GM11168 (cell line): ENCODE measurements around the gene CFAP92.

Experiments used
- in situ Hi-C: fragments of 300-500 bp; cut with MboI; formaldehyde crosslinking; loops from one replicate; pipeline ENCODE4 v1.12.0; 2022; ENCODE audit warnings: low sequenced_read_pairs; ENCODE audit not compliant: unreplicated experiment

The CFAP92 gene

DNA sequence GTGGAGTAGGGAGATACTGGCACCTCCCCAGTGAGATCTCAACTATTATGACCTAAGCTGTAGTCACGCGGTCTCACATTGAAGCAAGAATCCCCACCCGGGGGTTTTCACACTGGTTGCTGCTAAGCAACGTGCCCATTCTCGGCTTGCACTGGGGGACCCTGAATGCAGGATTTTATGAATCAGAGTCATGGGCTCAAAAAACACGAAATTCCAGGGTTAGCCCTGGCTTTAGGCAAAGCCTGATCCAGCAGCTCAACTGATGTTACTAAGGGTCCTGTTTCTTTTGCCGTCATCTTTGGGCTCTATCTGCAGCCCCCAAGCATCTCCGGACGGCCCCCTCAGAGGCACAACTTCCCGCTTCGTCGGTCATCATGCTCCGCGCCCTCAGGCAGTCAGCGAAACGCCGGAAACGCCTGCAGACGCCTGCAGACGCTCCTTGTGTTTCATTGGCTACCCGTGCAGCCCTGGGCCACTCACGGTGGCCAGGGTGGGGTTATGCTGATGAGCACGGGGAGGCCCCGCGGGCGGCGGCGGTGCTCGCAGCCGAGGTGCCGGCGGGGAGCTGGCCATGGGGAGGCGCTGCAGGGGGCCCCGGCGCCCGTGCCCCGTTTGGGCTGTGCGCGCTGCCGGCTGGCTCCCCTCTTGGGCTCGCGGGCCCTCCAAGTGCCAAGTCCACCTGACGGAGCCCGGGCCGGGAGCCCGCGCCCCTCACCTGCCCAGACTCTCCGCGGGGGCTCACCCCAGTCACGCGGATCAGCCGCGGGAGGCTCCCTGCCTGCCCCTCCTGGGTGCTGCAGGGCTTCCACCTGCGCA is 33.1 kb upstream of the CFAP92 start:
- in situ Hi-C loops = no loop called here

DNA sequence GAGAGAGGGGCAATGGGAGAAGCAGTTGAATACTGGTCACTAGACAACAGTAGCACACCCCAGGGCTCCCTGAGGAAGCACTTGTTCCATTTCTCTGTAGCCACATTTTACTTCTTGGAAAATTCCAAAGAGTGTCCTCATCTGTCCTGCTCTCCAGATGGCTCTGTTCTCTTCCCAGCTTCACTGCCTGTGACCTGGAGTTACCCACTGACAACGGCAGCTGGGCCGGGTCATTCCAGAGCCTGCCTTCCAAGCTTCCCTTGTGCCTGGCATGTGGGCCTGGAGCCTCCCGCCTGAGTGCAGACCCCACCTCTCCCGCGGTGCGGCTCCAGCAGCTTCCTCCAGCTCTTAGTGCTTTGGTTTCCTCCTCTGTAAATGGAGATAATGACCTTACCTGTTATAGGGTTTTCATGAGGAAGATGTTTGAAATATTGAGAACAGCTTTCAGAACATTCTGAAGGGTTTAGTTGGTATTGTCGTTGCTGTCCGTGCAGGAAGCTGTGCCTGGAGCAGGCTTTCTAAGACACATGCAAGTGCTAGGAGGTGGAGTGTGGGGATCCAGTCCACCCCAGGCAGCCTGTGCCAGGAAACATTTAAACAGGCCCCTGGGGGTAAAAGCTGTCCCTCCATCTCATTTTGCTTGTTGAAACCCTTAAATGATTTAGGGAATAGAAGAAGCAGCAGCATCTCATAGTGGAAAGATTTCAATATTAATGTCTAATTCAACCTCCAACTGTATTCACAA is 32.0 kb upstream of the CFAP92 start:
- in situ Hi-C loops = no loop called here

- in situ Hi-C loops = no loop called here
Measured at GRCh38 chr3:129025108-129025507, 31.2 kb upstream of the CFAP92 start.

GRCh38 chr3:129023909-129024308 is 30.0 kb upstream of the CFAP92 start:
- in situ Hi-C loops = no loop called here

DNA sequence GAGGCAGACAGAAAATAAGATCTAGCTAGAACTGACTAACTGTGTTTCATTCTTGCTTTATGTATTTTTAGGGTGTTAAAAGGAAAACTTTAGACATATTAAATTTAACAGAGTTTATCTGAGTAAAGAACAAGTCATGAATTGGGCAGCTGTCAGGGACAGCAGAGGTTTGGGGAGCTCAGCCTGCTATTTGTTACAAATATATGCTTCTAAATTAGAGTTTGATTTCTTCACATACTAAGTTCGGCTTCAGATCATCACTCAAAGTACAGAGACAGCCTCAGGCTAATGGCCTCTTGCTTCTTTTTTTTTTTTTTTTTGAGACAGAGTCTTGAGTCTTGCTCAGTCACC is 29.1 kb upstream of the CFAP92 start:
- in situ Hi-C loops = no loop called here

GRCh38 chr3:129022114-129023007 is 28.5 kb upstream of the CFAP92 start:
- in situ Hi-C loops = no loop called here

DNA sequence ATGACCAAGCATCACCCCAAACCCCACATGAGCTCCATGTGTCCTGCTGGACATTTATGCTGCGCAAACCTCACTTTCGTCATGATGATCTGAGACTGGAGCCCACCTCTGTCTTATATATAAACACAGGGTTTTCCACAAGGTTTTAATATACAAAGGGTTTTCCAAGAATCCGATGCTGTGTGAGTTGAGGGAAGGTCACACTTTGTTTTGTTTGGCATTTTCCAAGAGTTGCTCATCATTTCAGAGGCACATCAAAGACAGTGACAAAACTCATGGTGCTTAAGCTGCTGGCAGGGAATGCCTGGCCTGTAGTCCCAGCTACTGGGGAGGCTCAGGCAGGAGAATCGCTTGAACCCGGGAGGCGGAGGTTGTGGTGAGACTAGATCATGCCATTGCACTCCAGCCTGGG is 27.3 kb upstream of the CFAP92 start:
- in situ Hi-C loops = no loop called here

- in situ Hi-C loops = no loop called here
Measured at GRCh38 chr3:129020691-129021090, 26.8 kb upstream of the CFAP92 start.

- in situ Hi-C loops = no loop called here
Measured at GRCh38 chr3:129019266-129019665, 25.4 kb upstream of the CFAP92 start.

DNA sequence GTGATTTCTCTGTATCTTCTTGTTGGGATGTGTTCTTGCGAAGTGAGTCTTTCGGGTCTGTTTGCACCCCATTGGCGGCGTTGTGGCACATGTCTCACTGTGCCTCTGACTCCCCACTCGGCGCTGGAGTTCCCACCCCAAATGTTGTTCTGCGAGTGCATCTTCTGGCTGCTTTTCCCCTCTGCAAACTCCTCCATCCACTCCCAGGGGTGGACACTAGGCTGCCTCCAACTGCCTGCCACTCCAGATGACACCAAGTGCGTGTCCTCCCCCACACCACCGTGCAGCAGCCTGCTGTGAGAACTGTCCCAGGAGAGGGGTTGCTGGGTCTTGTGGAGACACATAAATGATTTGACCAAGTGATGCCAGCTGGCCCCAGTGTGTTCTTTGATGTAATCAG is 24.9 kb upstream of the CFAP92 start:
- in situ Hi-C loops = no loop called here

- in situ Hi-C loops = no loop called here
Measured at GRCh38 chr3:129018271-129018670, 24.4 kb upstream of the CFAP92 start.

DNA sequence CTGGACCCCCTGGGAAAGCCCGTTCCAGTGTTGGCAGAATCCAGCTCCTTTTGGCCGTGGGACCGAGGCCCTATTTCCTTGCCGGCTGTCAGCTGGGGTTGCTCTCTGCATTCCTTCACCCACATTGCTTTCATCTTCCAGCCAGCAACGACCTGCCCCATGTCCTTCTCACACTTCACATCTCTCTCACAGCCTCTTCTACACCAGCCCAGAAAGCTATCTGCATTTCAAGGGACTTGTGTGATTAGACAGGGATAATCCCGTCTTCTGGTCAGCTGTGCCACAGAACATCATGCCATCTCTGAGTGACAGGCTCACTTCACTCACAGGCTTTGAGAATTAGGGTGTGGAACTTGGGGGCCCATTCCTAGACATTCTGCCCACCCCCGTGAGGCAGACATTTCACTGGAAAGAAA is 23.6 kb upstream of the CFAP92 start:
- in situ Hi-C loops = no loop called here

DNA sequence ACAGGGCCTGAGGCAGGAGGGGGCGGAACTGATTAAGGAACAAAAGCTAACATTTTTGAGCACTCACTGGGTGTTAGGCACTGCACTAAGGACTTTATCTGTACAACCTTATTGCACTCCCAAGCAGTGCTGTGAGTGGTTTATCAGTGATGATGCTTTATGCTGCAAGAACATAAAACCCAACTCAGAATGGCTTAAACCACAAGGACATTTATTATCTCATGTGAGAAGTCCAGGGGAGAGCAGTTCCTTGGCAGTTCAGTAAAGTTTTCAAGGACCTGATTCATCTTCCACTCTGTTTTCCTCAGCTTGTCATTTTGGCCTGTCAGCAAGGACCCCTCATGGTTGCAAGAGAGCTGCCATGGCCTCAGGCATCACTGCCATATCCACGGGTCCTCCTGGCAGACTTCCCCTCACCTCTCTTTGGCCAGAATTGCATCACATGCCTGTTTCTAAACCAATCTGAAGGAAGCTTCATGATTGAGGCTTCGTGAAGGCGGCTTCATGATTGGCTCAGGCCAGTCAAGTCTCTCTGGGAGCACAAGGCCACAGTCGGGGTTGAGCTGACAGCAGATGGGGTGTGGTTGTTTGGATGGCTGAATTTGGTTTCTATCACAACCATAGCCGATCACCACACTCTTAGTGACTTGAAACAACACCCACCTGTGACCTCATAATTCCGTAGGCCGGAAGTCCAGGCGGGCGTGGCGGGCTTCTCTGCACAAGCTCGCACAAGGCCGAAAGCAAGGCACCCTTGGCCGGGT is 23.0 kb upstream of the CFAP92 start:
- in situ Hi-C loops = no loop called here

GRCh38 chr3:129016356-129016719 is 22.5 kb upstream of the CFAP92 start:
- in situ Hi-C loops = no loop called here

- in situ Hi-C loops = no loop called here
Measured at GRCh38 chr3:129015388-129016105, 21.7 kb upstream of the CFAP92 start.

DNA sequence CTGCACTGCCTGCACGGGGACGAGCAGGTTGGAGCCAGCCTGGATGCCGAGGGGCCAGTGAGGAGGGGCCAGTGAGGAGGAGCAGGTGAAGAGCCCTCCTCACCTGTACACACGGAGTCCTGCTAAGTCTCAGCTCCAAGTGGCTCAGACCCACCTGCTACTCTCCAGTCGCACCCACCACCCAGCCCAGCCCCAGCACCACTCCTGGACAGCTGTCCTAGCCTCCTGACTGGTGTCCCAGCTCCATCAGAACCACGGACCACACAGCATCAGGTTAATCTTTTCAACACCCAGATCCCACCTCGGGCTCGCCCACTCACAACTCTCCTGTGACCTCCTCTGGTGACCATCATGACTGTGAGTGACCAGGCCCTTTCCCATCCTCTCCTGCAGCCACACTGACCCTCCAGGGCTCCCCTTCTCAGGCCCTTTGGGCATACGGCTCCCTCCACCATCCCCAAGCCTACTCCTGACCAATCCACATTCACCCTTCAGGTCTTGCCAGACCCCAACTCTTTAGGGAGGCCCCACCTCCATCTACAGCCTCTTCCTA is 21.0 kb upstream of the CFAP92 start:
- in situ Hi-C loops = no loop called here

- in situ Hi-C loops = no loop called here
Measured at GRCh38 chr3:129014148-129014547, 20.3 kb upstream of the CFAP92 start.

- in situ Hi-C loops = no loop called here
Measured at GRCh38 chr3:129013491-129013891, 19.6 kb upstream of the CFAP92 start.

GRCh38 chr3:129010310-129010956 is 16.6 kb upstream of the CFAP92 start:
- in situ Hi-C loops = no loop called here
